Stomach (tissue), 8 donors: ENCODE results near the gene NQO2. TPM values are rescaled to one million over a fixed set of nuclear protein-coding genes. Genes with fewer than 3 reads are reported as not detected.

ENCODE experiments used
- polyA plus RNA-seq, 3 donors: library from polyadenylated mRNA; stranded (reverse); fragments of 200-250 nt; gene quantifications; one replicate each; pipeline ENCODE4 v1.2.3, GENCODE V29; 2013
- small RNA-seq, 4 donors: library from RNA; depleted of rRNA; stranded (forward); fragments of <200 nt; gene quantifications; one replicate each; pipeline ENCODE3, GENCODE V24; 2016
- total RNA-seq, 5 donors: library from RNA; depleted of rRNA; stranded (reverse); fragments of >200 nt; gene quantifications; one replicate each; pipeline versions ENCODE4 v1.1.0 to v1.2.3, GENCODE V29; 2014 to 2016
- donor health status: healthy with polysubstance abuse.
- donor health status: Bipolar disorder and iron deficiency.
- donor health status: healthy.

NQO2 gene
- total and polyA plus RNA-seq, 8 donors, result 0.87 to 43.1 (median 28.3) TPM; not detected in 1

Small RNAs within 50 kb of the gene (small RNA-seq; reads per million reads assigned to genes)
- gene AL133351.4, result 0 reads per million in 4 donors

Other genes starting within 250 kb of the NQO2 start
- 1 to 10 TPM in 1 of 5 donors, under 1 TPM in 1, not detected in 3; 0.87 to 1.3 TPM for gene MYLK4, start 249.0 kb upstream of the NQO2 start, total RNA-seq
- under 1 TPM; 0.12 to 0.43 (median 0.15) TPM for gene MYLK4, start 249.0 kb upstream of the NQO2 start, polyA plus RNA-seq
- gene WRNIP1, start 234.5 kb upstream of the NQO2 start, total RNA-seq, result 100 to 1,000 TPM in 1 of 5 donors, 10 to 100 TPM in 4; 29.7 to 196 (median 39.7) TPM
- 10 to 100 TPM; 32.2 to 51.4 (median 37.3) TPM for gene WRNIP1, start 234.5 kb upstream of the NQO2 start, polyA plus RNA-seq
- 100 to 1,000 TPM in 1 of 5 donors, 10 to 100 TPM in 4; 10.3 to 122 (median 18.7) TPM for gene SERPINB1, start 158.0 kb upstream of the NQO2 start, total RNA-seq
- 100 to 1,000 TPM; 126 to 146 (median 129) TPM for gene SERPINB1, start 158.0 kb upstream of the NQO2 start, polyA plus RNA-seq
- gene SERPINB9, start 96.6 kb upstream of the NQO2 start, total RNA-seq, result 1 to 10 TPM in 3 of 5 donors, under 1 TPM in 1, not detected in 1; 0.58 to 9.4 (median 2.8) TPM
- 1 to 10 TPM; 2.0 to 3.5 (median 2.1) TPM for gene SERPINB9, start 96.6 kb upstream of the NQO2 start, polyA plus RNA-seq
- 100 to 1,000 TPM in 4 of 5 donors, 10 to 100 TPM in 1; 79.1 to 208 (median 160) TPM for gene SERPINB6, start 28.3 kb upstream of the NQO2 start, total RNA-seq
- 100 to 1,000 TPM in 2 of 3 donors, 10 to 100 TPM in 1; 93.1 to 281 (median 144) TPM for gene SERPINB6, start 28.3 kb upstream of the NQO2 start, polyA plus RNA-seq
- gene RIPK1, start 68.6 kb downstream of the NQO2 start, total RNA-seq, result 10 to 100 TPM in 4 of 5 donors, 1 to 10 TPM in 1; 4.9 to 25.5 (median 19.4) TPM
- gene RIPK1, start 68.6 kb downstream of the NQO2 start, polyA plus RNA-seq, result 10 to 100 TPM; 11.4 to 18.8 (median 13.0) TPM
- gene BPHL, start 118.8 kb downstream of the NQO2 start, total RNA-seq, result 100 to 1,000 TPM in 1 of 5 donors, 10 to 100 TPM in 3, 1 to 10 TPM in 1; 9.3 to 104 (median 18.2) TPM
- gene BPHL, start 118.8 kb downstream of the NQO2 start, polyA plus RNA-seq, result 10 to 100 TPM; 11.8 to 13.1 (median 13.0) TPM
- 10 to 100 TPM in 4 of 5 donors, 1 to 10 TPM in 1; 6.7 to 96.9 (median 47.5) TPM for gene TUBB2A, start 157.7 kb downstream of the NQO2 start, total RNA-seq
- 10 to 100 TPM; 33.4 to 83.9 (median 50.4) TPM for gene TUBB2A, start 157.7 kb downstream of the NQO2 start, polyA plus RNA-seq
- gene TUBB2B, start 227.8 kb downstream of the NQO2 start, total RNA-seq, result 10 to 100 TPM in 1 of 5 donors, 1 to 10 TPM in 2, not detected in 2; 1.4 to 31.4 (median 4.6) TPM
- 1 to 10 TPM; 3.7 to 5.2 (median 4.1) TPM for gene TUBB2B, start 227.8 kb downstream of the NQO2 start, polyA plus RNA-seq